NOMO-1 treated with dmso at 0.1 percent for 144 hours (cell line): ENCODE data around the gene ABCD1.

ENCODE experiments used
- DNase-seq: peaks from one replicate; lab custom pipeline; 2025; ENCODE audit not compliant: unreplicated experiment; lab: John Stamatoyannopoulos, UW

The ABCD1 gene

GRCh38 chrX:153750127-153750774 is 25.6 kb downstream of the ABCD1 start:
- DNase-seq: no peak

- DNase-seq: no peak
Observed at GRCh38 chrX:153755136-153755535, 30.5 kb downstream of the ABCD1 start.

- DNase-seq: no peak
Observed at GRCh38 chrX:153761863-153762262, 37.2 kb downstream of the ABCD1 start.

- DNase-seq: no peak
Observed at GRCh38 chrX:153762626-153763173, 38.0 kb downstream of the ABCD1 start.

GRCh38 chrX:153763298-153763932 is 38.8 kb downstream of the ABCD1 start:
- no peak for DNase-seq

GRCh38 chrX:153763989-153764755 is 39.5 kb downstream of the ABCD1 start, which contains the start of gene PLXNB3:
PLXNB3 (plus strand) TSS chrX:153764249; CDS start chrX:153765536, 1,287 bp downstream.
- DNase-seq: peak; percentile 45

GRCh38 chrX:153764786-153765137 is 40.1 kb downstream of the ABCD1 start:
- no peak for DNase-seq

- no peak for DNase-seq
Observed at GRCh38 chrX:153765138-153766079, 40.8 kb downstream of the ABCD1 start.

GRCh38 chrX:153766098-153766817 is 41.6 kb downstream of the ABCD1 start:
- DNase-seq: peak; percentile 45

- no peak for DNase-seq
Observed at GRCh38 chrX:153766871-153767673, 42.4 kb downstream of the ABCD1 start.

- DNase-seq: no peak
Observed at GRCh38 chrX:153767674-153768055, 43.0 kb downstream of the ABCD1 start.

GRCh38 chrX:153768311-153769157 is 43.9 kb downstream of the ABCD1 start:
- no peak for DNase-seq

- DNase-seq: no peak
Observed at GRCh38 chrX:153769158-153769864, 44.7 kb downstream of the ABCD1 start.

- DNase-seq: no peak
Observed at GRCh38 chrX:153769865-153770600, 45.4 kb downstream of the ABCD1 start.

GRCh38 chrX:153770601-153771414 is 46.2 kb downstream of the ABCD1 start:
- no peak for DNase-seq
